ENCODE data around the gene KMT2C. TPM values are rescaled to one million over a fixed set of nuclear protein-coding genes. Genes with fewer than 3 reads are reported as not detected.
A peak's percentile ranks its signal among the peaks of the same experiment; 100 is the strongest.
"Not testable (repeated sequence)": the region's sequence is repeated elsewhere in the genome, so short reads cannot be mapped to it uniquely, and the experiment has no call there.

Gene KMT2C
- total RNA-seq, 1 donor, result 34.3 TPM

GRCh38 chr7:152436111-152436930 is 518 bp upstream of the KMT2C start:
- no peak for TF ChIP-seq CTCF (IDR thresholded peaks at IDR 0.05; ENCODE audit: insufficient read depth, low read length)
- peak overlapping the region; percentile 68 for H3K4me3 ChIP-seq (ENCODE audit: low read depth, low read length)
- DNase-seq (ENCODE audit: low read depth), result peak; percentile 91

GRCh38 chr7:152434511-152435383 is 1.1 kb downstream of the KMT2C start:
- DNase-seq (ENCODE audit: low read depth), result peak; percentile 49
- H3K4me3 ChIP-seq (ENCODE audit: low read depth, low read length), result peak overlapping the region; percentile 81

GRCh38 chr7:152433721-152434490 is 1.9 kb downstream of the KMT2C start:
- DNase-seq (ENCODE audit: low read depth), result peak; percentile 42
- peak overlapping the region; percentile 81 for H3K4me3 ChIP-seq (ENCODE audit: low read depth, low read length)

- DNase-seq (ENCODE audit: low read depth), result not testable (repeated sequence)
- peak overlapping the region; percentile 81 for H3K4me3 ChIP-seq (ENCODE audit: low read depth, low read length)
Measured at GRCh38 chr7:152432735-152433134, 3.1 kb downstream of the KMT2C start.

- DNase-seq (ENCODE audit: low read depth), result no peak
- no peak overlapping the region for H3K4me3 ChIP-seq (ENCODE audit: low read depth, low read length)
- no peak for TF ChIP-seq CTCF (IDR thresholded peaks at IDR 0.05; ENCODE audit: insufficient read depth, low read length)
Measured at GRCh38 chr7:152430854-152431253, 4.9 kb downstream of the KMT2C start.

- DNase-seq (ENCODE audit: low read depth); H3K4me3 ChIP-seq (ENCODE audit: low read depth, low read length): not testable (repeated sequence)
Measured at GRCh38 chr7:152430118-152430517, 5.7 kb downstream of the KMT2C start.

GRCh38 chr7:152424348-152425108 is 11.3 kb downstream of the KMT2C start:
- H3K4me3 ChIP-seq (ENCODE audit: low read depth, low read length), result no peak overlapping the region
- no peak for TF ChIP-seq CTCF (IDR thresholded peaks at IDR 0.05; ENCODE audit: insufficient read depth, low read length)
- DNase-seq (ENCODE audit: low read depth), result peak; percentile 45

GRCh38 chr7:152423991-152424347 is 11.8 kb downstream of the KMT2C start:
- TF ChIP-seq CTCF (IDR thresholded peaks at IDR 0.05; ENCODE audit: insufficient read depth, low read length), result no peak
- no peak overlapping the region for H3K4me3 ChIP-seq (ENCODE audit: low read depth, low read length)
- DNase-seq (ENCODE audit: low read depth), result no peak

- not testable (repeated sequence) for H3K4me3 ChIP-seq (ENCODE audit: low read depth, low read length); DNase-seq (ENCODE audit: low read depth)
Measured at GRCh38 chr7:152423171-152423570, 12.6 kb downstream of the KMT2C start.

- H3K4me3 ChIP-seq (ENCODE audit: low read depth, low read length); DNase-seq (ENCODE audit: low read depth): not testable (repeated sequence)
Measured at GRCh38 chr7:152420950-152421349, 14.9 kb downstream of the KMT2C start.

Data from fibroblast of the aortic adventitia (primary cell).